GM13977 (cell line): ENCODE data around the gene NMNAT3.

Experiments used
- DNase-seq: peaks from one replicate; pipeline ENCODE4 v3.0.0; 2012; ENCODE audit warnings: low spot score
- CTCF ChIP-seq: IDR thresholded peaks from 2 replicates; pipeline ENCODE4 v1.5.1; 2012; ENCODE audit warnings: mild to moderate bottlenecking, control low read depth; ENCODE audit not compliant: insufficient read depth; ENCODE audit errors: extremely low read depth, missing control alignments
- in situ Hi-C: fragments of 300-500 bp; cut with MboI; formaldehyde crosslinking; loops from one replicate; pipeline ENCODE4 v1.12.0; 2022; ENCODE audit warnings: low sequenced_read_pairs, low pct_unique_long_range_greater_than_20kb, mixed read lengths, inconsistent platforms; ENCODE audit not compliant: unreplicated experiment

NMNAT3 gene

GRCh38 chr3:139679220-139679775 lies 1.5 kb upstream of the NMNAT3 start:
- in situ Hi-C loops: no loop called here

GRCh38 chr3:139676632-139677387 lies 962 bp downstream of the NMNAT3 start:
- no peak for TF ChIP-seq CTCF
- no peak for DNase-seq
- in situ Hi-C loops: no loop called here

More at GRCh38 chr3:139679220-139679775, 1.5 kb upstream of the NMNAT3 start:
- DNase-seq: no peak
- no peak for TF ChIP-seq CTCF

GRCh38 chr3:139676108-139676507 lies 1.7 kb downstream of the NMNAT3 start:
- no peak for TF ChIP-seq CTCF
- in situ Hi-C loops: no loop called here
- DNase-seq: no peak

- no peak for DNase-seq
- in situ Hi-C loops: no loop called here
- TF ChIP-seq CTCF: no peak
Measured at GRCh38 chr3:139675327-139675726, 2.4 kb downstream of the NMNAT3 start.

GRCh38 chr3:139674571-139675260 lies 3.1 kb downstream of the NMNAT3 start:
- in situ Hi-C loops: no loop called here
- TF ChIP-seq CTCF: no peak
- no peak for DNase-seq

- TF ChIP-seq CTCF: no peak
- in situ Hi-C loops: no loop called here
- DNase-seq: no peak
Measured at GRCh38 chr3:139672884-139673283, 4.9 kb downstream of the NMNAT3 start.
